ENCODE data around the gene CT45A1.
"Not testable (repeated sequence)": the region's sequence is repeated elsewhere in the genome, so short reads cannot be mapped to it uniquely, and the experiment has no call there.

GRCh38 chrX:135744739-135745138 lies 31.3 kb downstream of the CT45A1 start:
- not testable (repeated sequence) for TF ChIP-seq CTCF, POLR2A (IDR thresholded peaks at IDR 0.05)

Data from uterus (tissue), 2 donors.